Measurements from ENCODE around the gene JTB.

The JTB gene

GRCh38 chr1:153978274-153978909, 918 bp upstream of the JTB start:
- no peak for DNase-seq (ENCODE audit: low spot score)

DNA sequence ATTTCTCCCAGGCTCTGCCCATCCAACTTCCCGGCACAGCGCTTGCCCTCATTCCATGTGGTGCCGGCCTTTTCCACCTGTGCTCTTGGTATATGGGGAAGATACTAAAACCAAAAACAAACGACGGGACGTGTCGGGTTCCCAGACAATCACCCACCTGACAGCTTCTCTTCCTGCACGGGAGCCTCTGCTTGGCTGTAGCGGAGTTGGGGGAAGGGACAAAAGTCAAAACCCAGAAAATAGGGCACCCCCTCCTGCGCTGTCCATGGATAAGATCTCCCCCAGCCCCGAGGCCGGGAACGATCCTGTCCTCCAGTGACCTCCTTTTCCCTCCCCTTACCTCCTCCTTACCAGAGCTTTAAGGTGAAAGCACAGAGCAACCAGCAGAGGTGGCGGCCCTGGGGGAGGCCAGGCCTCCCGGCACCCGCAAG, 640 bp downstream of the JTB start:
- DNase-seq (ENCODE audit: low spot score) = no peak

DNA sequence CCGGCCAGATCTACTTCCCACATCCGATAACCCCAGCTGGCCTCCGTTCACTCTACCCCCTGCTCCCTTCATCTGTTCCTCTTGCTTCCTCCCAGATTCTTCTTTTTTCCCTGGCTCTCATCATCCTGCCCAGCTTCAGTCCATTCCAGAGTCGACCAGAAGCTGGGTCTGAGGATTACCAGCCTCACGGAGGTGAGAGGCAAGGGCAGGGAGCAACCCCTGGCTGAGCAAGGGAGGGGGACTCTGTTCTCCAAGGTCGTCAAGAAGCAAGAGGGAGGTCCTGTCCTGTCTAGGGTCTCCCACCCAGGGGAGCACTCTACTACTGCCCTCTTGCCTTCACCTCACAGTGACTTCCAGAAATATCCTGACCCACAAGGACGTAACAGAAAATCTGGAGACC, 3.9 kb downstream of the JTB start:
- no peak for DNase-seq (ENCODE audit: low spot score)

DNA sequence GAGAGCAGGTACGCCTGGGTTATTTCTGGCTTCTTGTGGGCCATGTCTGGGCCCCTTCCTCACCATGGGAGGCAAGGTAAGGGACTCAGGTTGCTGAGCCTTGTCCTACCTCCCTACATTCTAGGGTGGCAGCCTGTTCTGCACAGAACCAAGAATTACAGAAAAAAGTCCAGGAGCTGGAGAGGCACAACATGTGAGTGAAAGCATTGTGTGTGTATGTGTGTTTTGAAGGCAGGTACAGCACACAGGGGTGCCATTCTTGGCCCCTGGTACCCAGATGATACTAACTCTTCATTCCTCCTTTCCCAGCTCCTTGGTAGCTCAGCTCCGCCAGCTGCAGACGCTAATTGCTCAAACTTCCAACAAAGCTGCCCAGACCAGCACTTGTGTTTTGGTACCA, 4.4 kb downstream of the JTB start:
- no peak for DNase-seq (ENCODE audit: low spot score)

- DNase-seq (ENCODE audit: low spot score) = no peak
Observed at GRCh38 chr1:153970346-153970745, 7.1 kb downstream of the JTB start.

DNA sequence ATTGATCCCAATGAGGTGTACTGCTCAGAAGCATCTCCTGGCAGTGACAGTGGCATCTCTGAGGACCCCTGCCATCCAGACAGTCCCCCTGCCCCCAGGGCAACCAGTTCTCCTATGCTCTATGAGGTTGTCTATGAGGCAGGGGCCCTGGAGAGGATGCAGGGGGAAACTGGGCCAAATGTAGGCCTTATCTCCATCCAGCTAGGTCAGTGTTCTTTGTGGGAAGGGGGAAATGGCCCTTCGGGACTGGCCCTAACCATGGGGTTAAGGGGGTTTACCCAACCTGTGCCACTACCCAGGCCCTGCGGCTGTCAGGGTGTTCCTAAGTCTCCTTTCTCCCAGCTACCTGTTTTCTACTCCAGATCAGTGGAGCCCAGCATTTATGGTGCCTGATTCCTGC, 8.5 kb downstream of the JTB start:
- no peak for DNase-seq (ENCODE audit: low spot score)

DNA sequence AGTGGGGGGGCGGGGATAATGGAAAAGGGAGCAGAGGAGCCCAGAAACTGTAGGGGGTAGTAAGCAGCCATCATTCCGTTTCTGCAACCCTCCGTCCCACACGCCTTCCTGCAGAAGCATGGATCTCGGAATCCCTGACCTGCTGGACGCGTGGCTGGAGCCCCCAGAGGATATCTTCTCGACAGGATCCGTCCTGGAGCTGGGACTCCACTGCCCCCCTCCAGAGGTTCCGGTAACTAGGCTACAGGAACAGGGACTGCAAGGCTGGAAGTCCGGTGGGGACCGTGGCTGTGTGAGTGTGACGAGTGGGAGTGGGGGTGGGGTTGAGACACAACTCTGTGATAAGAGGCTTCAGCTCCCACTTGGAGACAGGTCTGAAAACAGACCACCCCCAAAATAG, 9.1 kb downstream of the JTB start:
- no peak for DNase-seq (ENCODE audit: low spot score)

DNA sequence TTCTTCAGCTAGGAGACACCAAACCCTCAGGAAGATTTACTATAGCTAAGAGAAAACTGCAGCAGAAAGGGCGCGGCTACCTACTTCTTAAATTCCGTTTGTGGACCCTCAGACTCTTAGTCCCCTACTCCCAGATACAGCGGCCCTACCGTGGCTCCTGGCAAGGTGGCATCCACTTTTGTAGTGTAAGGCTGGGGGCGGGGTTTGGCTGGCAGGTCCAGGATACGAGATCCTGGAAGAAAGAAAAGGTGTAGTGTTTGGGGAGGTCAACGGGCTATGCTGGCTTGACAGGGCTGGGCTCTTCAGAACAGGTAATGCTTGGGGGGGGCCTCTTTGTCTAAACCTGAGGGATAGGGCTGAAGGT, 9.5 kb downstream of the JTB start:
- DNase-seq (ENCODE audit: low spot score) = peak; percentile 39

DNA sequence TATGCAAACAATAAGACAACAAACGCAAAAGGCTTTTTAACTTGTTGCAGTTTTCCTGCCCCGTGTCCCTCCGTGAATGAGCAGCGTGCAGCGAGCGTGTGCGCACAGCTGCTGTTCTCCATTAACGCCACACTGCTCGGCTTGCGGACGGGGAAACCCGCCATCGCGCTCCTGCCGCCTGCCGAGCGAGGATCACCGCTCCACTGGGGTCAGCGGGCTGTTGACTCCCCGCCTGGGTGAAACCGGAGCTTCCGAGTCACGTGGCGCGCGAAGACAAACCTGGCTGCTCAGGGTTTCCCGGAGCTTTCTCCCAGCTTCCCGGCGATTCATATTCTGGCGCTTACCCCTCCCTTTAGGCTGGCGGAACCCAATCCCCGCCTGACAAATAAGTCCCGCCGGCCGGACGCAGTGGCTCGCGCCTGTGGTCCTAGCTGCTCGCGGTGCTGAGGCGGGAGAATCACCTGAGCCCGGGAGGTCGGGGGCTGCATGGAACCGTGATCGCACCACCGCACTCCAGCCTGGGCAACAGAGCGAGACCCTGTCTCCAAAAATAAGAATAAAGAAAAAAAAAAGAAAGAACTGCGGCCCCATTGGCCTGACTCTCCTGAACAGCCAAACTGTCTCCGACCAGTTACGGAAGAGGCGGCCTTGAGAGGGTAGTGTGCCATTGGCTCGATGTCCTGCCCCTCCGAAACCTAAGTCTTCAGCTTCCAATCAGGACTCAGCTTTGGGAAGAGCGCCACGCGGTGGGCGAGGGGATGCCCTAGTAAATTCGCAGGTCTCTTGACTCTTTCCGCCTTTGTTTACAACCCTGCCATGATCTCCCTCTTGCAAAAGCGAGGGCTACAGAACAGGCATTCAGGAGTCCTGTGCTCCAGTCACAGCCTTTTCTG, 10.1 kb downstream of the JTB start, which contains the start of gene CREB3L4:
CREB3L4 (plus strand) TSS at position 796 of the 893 bp plus-strand sequence. CDS start 624 bp downstream, outside the sequence.
- DNase-seq (ENCODE audit: low spot score) = peak; percentile 97

GRCh38 chr1:153963850-153964331, 13.6 kb downstream of the JTB start:
- DNase-seq (ENCODE audit: low spot score) = peak; percentile 82

DNA sequence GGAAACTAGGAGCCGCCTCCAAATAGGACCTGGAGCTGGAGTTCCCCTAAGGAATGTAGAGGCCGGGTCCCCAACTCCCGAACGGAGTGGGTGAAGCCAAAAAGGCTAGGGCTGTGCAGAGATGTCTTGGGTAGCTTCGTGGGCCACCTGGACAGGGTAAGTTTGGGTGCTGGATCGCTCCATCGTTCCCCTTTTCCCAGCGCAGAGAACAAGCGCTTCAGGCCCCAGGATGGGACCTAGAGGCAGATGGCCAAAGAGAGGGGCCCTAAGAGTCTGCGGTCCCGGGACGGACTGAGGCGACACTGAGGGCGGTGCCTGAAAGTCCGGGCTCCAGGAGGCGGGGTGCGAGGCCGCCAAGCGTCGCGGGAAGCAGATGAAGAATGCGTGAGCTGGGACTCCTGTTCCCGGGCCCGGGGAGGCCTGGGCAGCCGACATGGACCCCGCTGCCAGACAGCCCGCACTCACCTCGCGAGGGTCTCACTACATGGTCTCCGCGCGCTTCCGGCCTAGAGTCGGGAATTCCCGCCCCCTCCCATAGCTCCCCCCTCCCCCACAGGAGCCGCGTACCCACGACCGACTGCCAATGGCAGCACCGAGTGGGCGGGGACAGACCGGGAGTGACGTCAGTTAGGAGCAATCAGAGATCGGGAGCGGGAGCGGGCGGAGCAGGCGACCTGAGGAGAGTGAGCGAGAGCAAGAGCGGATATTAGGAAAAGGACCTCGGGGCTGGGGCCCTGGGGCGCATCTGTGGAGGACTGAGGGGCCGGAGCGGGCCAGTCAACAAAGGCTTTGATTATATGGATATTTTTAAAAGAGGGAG, 14.2 kb downstream of the JTB start, which contains the start of gene SLC39A1:
SLC39A1 (minus strand) TSS at position 508 of the 820 bp plus-strand sequence. CDS start 822 bp downstream, outside the sequence.
- peak; percentile 96 for DNase-seq (ENCODE audit: low spot score)

- peak; percentile 62 for DNase-seq (ENCODE audit: low spot score)
Observed at GRCh38 chr1:153962088-153963029, 15.1 kb downstream of the JTB start.

DNA sequence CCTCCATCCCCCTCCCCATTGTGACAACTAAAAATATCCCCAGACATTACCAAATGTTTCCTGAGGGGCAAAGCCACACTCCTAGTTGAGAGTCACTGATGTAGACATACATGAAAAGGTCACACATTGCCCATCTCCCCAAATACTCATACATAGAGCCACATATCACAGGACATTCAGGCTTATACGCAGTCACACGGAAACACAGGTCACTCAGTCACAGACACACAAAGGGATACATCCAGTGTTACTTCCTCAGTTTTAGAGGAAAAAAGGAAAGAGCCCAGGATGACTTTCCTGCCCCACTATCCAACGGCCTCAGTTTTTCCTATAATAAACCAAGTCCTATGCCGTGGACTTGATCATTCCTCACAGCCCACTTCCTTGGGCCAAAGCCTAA, 16.1 kb downstream of the JTB start:
- DNase-seq (ENCODE audit: low spot score) = no peak

- no peak for DNase-seq (ENCODE audit: low spot score)
Observed at GRCh38 chr1:153960206-153960605, 17.3 kb downstream of the JTB start.

GRCh38 chr1:153959454-153959853, 18.0 kb downstream of the JTB start:
- DNase-seq (ENCODE audit: low spot score) = no peak

- no peak for DNase-seq (ENCODE audit: low spot score)
Observed at GRCh38 chr1:153958961-153959260, 18.6 kb downstream of the JTB start.

- peak; percentile 98 for DNase-seq (ENCODE audit: low spot score)
Observed at GRCh38 chr1:153958111-153958960, 19.1 kb downstream of the JTB start, which contains the start of gene CRTC2. Gene CRTC2, minus strand, starts transcription at chr1:153958612. Its CDS starts 115 bp downstream, at chr1:153958497.

- DNase-seq (ENCODE audit: low spot score) = peak; percentile 20
Observed at GRCh38 chr1:153957744-153958110, 19.7 kb downstream of the JTB start.

DNA sequence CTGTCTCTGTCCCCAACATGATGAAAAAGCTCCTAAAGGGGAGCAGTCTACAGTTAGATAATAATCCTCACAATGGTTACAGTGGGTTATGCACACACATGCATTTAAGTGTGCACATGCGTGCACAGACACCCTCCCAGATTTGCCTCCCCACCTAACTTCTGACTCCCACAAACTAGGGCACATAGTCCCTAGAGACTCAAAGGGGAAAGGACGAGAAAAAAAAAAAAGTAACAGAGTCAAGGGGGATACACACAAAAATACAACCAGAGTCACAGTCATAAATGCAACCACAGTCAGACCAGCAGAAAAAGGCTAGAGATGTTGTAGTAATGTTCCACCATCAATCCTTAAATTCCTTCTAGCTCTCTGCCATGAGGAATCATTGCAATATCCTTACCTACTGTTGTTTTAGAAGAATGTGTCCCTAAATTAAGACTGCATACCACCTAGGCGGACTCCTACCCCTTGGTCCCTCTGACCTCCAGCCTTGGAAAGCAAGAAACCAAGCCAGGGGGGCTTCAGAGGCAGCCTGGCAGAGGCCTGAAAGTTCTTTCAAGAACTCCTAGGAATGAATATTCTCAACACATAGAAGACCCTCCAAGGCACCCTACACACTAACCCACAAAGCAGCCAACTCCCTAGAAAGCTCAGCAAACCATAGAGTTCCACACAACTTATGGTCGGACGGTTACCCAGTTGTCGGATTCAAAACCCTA, 20.3 kb downstream of the JTB start:
- no peak for DNase-seq (ENCODE audit: low spot score)

DNA sequence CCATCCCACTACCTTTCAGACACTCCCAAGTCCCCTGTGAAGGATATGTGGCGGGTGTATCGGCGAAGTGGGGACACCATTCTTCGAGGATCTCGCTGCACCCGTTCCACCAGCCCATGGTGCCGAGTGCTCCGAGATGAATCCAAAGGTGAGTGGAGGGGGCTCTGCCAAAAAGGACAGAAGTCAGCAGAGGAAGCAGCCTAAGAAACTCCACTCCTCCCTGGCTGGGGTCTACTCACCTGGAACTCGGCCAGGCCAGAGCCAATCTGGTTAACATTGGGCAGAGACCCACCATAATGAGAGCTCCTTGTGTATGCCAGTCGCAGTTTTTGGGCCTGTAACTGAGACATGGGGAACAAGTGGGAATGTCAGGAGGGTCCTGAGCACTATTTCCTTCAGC, 22.6 kb downstream of the JTB start:
- no peak for DNase-seq (ENCODE audit: low spot score)
